RWPE2 (cell line): ENCODE data around the gene MINDY3.

Source experiments
- ATAC-seq: fragments of 200-7000 bp; cut with Tn5 transposase; 3 replicates; pipeline ENCODE4 v1.9.1; 2021; ENCODE audit warnings: low read depth
- DNase-seq: peaks from one replicate; pipeline ENCODE4 v3.0.0-alpha.2; 2020; ENCODE audit warnings: low spot score
- H3K27ac ChIP-seq: fragments of 450-650 bp; 2 replicates; pipeline ENCODE4 v1.5.1; 2017; ENCODE audit warnings: mild to moderate bottlenecking; ENCODE audit not compliant: poor library complexity, severe bottlenecking
- H3K27me3 ChIP-seq: fragments of 250-450 bp; sonication (Bioruptor Pico); 2 replicates; pipeline ENCODE4 v1.5.1; 2021; ENCODE audit warnings: mild to moderate bottlenecking, moderate library complexity; ENCODE audit not compliant: insufficient read depth, poor library complexity, severe bottlenecking
- H3K36me3 ChIP-seq: fragments of 250-450 bp; sonication (Bioruptor Pico); 2 replicates; pipeline ENCODE4 v1.5.1; 2020; ENCODE audit warnings: low read depth, mild to moderate bottlenecking, moderate library complexity
- H3K4me1 ChIP-seq: fragments of 250-450 bp; sonication (Bioruptor Pico); 2 replicates; pipeline ENCODE4 v1.5.1; 2021; ENCODE audit warnings: mild to moderate bottlenecking, moderate library complexity; ENCODE audit not compliant: insufficient read depth, poor library complexity, severe bottlenecking
- H3K4me3 ChIP-seq: fragments of 250-450 bp; sonication (Bioruptor Pico); 2 replicates; pipeline ENCODE4 v1.5.1; 2021; ENCODE audit warnings: mild to moderate bottlenecking, moderate library complexity; ENCODE audit not compliant: severe bottlenecking
- H3K9me3 ChIP-seq: fragments of 250-450 bp; sonication (Bioruptor Pico); 2 replicates; pipeline ENCODE4 v1.5.1; 2021; ENCODE audit warnings: mild to moderate bottlenecking, moderate library complexity; ENCODE audit not compliant: severe bottlenecking
- TF ChIP-seq, protein P1 (sequence below): fragments of 450-650 bp; IDR thresholded peaks from one replicate; pipeline ENCODE4 v1.5.1; 2017; ENCODE audit warnings: mild to moderate bottlenecking, moderate library complexity; ENCODE audit not compliant: poor library complexity, severe bottlenecking

MINDY3 gene

DNA sequence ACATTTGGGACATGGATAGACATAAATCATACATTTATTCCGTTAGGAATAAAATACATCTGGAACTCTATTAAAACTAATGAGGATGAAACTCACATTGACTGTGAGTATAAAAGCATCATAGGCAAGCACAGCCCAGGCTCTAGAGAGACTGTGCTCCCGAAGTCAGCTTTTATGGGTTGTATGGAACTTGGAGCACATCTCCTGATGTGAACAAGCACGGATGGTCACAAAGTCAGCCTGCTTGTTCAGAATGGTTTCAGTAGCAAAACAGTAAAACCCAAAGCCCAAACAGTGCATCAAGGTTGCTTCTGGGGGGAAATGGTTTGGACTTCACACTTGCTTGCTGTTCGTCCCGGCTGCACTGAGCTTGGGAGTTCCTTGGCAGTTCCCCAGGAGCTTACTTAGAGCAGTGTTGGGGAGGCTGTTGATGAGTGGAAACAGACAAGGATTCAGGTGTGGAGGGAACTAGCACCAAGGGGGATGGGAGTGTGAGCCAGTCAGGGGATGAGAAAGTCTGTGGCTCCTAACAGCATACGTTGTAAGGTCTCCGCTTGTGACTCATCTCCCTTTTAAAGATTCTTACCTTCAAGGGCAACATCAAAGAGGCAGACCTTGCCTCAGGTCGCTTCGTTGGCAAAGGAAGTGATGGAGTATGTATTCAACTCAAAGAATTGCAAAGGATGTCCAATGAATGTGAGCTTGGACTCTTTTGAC is 120.9 kb downstream of the MINDY3 start:
- no peak overlapping the region for H3K27ac ChIP-seq
- ATAC-seq (no peak), DNase-seq (no peak)
- no peak overlapping the region for H3K4me3 ChIP-seq
- no peaks in the 10 kb centered on the region for H3K9me3 ChIP-seq
- H3K27me3 ChIP-seq = peaks cover 2% of the 10 kb centered on the region
- H3K4me1 ChIP-seq = no peaks in the 10 kb centered on the region
- TF ChIP-seq, protein P1, sequence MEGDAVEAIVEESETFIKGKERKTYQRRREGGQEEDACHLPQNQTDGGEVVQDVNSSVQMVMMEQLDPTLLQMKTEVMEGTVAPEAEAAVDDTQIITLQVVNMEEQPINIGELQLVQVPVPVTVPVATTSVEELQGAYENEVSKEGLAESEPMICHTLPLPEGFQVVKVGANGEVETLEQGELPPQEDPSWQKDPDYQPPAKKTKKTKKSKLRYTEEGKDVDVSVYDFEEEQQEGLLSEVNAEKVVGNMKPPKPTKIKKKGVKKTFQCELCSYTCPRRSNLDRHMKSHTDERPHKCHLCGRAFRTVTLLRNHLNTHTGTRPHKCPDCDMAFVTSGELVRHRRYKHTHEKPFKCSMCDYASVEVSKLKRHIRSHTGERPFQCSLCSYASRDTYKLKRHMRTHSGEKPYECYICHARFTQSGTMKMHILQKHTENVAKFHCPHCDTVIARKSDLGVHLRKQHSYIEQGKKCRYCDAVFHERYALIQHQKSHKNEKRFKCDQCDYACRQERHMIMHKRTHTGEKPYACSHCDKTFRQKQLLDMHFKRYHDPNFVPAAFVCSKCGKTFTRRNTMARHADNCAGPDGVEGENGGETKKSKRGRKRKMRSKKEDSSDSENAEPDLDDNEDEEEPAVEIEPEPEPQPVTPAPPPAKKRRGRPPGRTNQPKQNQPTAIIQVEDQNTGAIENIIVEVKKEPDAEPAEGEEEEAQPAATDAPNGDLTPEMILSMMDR = no peak
- H3K36me3 ChIP-seq = no peaks in the 10 kb centered on the region

DNA sequence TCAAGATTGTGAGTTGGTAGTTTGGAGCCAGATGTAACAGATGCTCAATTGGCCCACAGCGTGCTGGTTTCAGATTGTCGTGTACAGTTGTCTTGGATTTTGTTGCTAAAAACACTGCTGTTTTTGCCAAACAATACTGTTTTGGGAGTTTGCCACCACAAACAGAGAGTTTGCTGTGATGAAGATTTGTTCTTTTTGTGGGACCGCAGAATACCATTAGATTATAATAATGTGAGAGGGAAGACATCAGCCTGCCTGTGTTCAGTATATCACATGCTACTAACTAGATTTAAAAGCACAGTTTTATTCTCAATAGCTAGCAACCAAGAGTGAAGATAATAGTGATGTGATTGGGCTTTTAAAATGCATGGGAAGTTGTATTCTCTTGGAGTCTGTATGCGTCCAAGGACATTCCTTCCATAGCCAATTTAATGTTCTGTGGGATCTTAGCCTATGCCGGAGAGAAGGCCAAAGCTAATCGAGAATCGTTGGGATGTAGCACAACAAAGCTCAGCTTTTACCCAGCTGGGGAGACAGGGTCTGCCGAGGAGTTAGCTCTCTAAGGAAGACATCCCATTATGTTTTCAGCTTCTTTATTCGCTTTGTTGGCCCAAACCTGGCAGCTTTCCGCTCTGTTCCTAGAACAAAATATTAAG is 121.9 kb downstream of the MINDY3 start:
- Histone ChIP-seq H3K4me1 (no peaks in the 10 kb centered on the region), H3K4me3 (no peak overlapping the region), H3K27ac (no peak overlapping the region), H3K36me3 (no peaks in the 10 kb centered on the region), H3K27me3 (peaks cover 2% of the 10 kb centered on the region), H3K9me3 (no peaks in the 10 kb centered on the region)
- DNase-seq (no peak), ATAC-seq (no peak)
- TF ChIP-seq, protein P1 = no peak

GRCh38 chr10:15737656-15738055 is 122.7 kb downstream of the MINDY3 start:
- TF ChIP-seq, protein P1 = no peak
- H3K4me1 ChIP-seq = no peaks in the 10 kb centered on the region
- no peak for DNase-seq
- peaks cover 2% of the 10 kb centered on the region for H3K27me3 ChIP-seq
- H3K27ac ChIP-seq = no peak overlapping the region
- no peaks in the 10 kb centered on the region for H3K36me3 ChIP-seq
- no peak overlapping the region for H3K4me3 ChIP-seq
- no peak for ATAC-seq
- no peaks in the 10 kb centered on the region for H3K9me3 ChIP-seq

DNA sequence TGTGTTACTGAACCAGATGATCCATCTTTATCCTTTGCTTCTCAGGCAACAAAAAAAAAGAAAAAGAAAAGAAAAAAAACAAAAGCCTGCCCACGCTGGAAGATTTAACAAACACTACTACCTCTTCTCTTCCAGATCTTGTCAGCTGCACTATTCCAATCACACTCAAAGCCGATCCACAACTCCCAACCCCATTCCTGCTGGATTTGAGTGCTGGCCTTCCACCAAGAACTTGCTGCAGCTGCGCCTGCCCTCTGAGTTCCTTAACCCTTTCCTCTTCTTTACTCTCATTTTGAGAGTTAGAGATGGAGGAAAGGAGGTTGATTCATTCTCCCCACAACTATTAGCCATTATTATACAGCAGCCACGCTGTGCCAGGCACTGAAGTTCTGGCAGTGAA is 124.5 kb downstream of the MINDY3 start:
- Histone ChIP-seq H3K4me1 (no peaks in the 10 kb centered on the region), H3K9me3 (peaks cover 4% of the 10 kb centered on the region), H3K4me3 (no peak overlapping the region), H3K27ac (no peak overlapping the region), H3K27me3 (peaks cover 2% of the 10 kb centered on the region), H3K36me3 (no peaks in the 10 kb centered on the region)
- TF ChIP-seq, protein P1 = no peak
- ATAC-seq (no peak), DNase-seq (no peak)

DNA sequence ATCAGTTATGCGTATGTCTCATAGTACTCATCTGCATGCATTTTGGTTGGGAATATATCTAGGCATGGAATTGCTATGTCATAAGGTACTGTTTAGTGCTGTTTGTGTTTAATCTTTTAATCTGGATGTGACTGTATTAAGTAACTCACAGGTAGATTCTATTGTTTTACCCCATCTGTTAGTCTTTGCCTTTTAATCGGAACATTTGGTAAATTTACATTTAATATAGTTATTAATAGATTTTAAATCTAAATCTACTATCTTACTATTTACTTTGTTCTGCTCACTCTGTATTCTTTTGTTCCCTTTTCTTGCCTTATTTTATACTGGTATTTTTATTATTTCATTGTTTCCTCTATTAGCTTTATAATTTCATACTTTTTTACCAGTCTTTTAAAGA is 130.0 kb downstream of the MINDY3 start:
- Histone ChIP-seq H3K9me3 (peaks cover 4% of the 10 kb centered on the region), H3K27ac (no peak overlapping the region), H3K27me3 (no peaks in the 10 kb centered on the region), H3K36me3 (no peaks in the 10 kb centered on the region), H3K4me1 (no peaks in the 10 kb centered on the region), H3K4me3 (no peak overlapping the region)
- no peak for ATAC-seq
- TF ChIP-seq, protein P1 = no peak
- no peak for DNase-seq
